Tibial nerve (tissue), 4 donors: ENCODE data around the gene FECH. TPM values are rescaled to one million over a fixed set of nuclear protein-coding genes. Genes with fewer than 3 reads are reported as not detected.
A peak's percentile ranks its signal among the peaks of the same experiment; 100 is the strongest.

Experiments used
- DNase-seq, 2 donors: peaks; one replicate each; pipeline ENCODE4 v3.0.0-alpha.2; 2019; ENCODE audit warnings: low spot score in 2 of 2
- H3K27ac ChIP-seq, 4 donors: fragments of 200-600 bp; sonication (generic) in 3 of 4; one replicate each; pipeline ENCODE4 v1.5.1; 2017 to 2019; ENCODE audit warnings: mild to moderate bottlenecking in 1 of 4
- H3K27me3 ChIP-seq, 2 donors: fragments of 200-600 bp; sonication (generic) in 1 of 2; one replicate each; pipeline versions ENCODE4 v1.5.1 to v1.6.0; 2017 to 2019
- H3K36me3 ChIP-seq, 3 donors: fragments of 200-600 bp; sonication (generic); one replicate each; pipeline ENCODE4 v1.5.1; 2018 to 2019
- H3K4me1 ChIP-seq, 4 donors: fragments of 200-600 bp; sonication (generic) in 3 of 4; one replicate each; pipeline ENCODE4 v1.5.1; 2017 to 2019
- H3K4me3 ChIP-seq, 4 donors: fragments of 200-600 bp; sonication (generic) in 3 of 4; one replicate each; pipeline ENCODE4 v1.5.1; 2017 to 2019; ENCODE audit warnings: mild to moderate bottlenecking in 1 of 4, moderate library complexity in 1 of 4
- H3K9me3 ChIP-seq, 4 donors: fragments of 200-600 bp; sonication (generic) in 3 of 4; one replicate each; pipeline ENCODE4 v1.5.1; 2017 to 2019
- CTCF ChIP-seq, 5 experiments: fragments of 200-600 bp in 3 of 5; fragments of 450-650 bp in 2 of 5; sonication (generic) in 3 of 5; IDR thresholded peaks; one replicate each; pipeline ENCODE4 v1.5.1; 2016 to 2019; ENCODE audit warnings: antibody characterized with exemption in 5 of 5, mild to moderate bottlenecking in 3 of 5, moderate library complexity in 2 of 5
- EP300 ChIP-seq, 2 donors: sonication (generic); formaldehyde crosslinking; IDR thresholded peaks; one replicate each; pipeline ENCODE4 v1.6.1; 2017; ENCODE audit warnings: antibody characterized with exemption in 2 of 2, mild to moderate bottlenecking in 1 of 2
- POLR2A ChIP-seq, 2 donors: fragments of 450-650 bp; IDR thresholded peaks; one replicate each; pipeline ENCODE4 v1.6.1; 2017; ENCODE audit warnings: antibody characterized with exemption in 2 of 2, mild to moderate bottlenecking in 2 of 2, moderate library complexity in 2 of 2
- WGBS, 2 donors: methylation state at CpG; one replicate each; pipeline ENCODE4 v1.1.5; 2018; 5-methylcytosine and 5-hydroxymethylcytosine counted together
- total RNA-seq, 4 donors: library from RNA; depleted of rRNA; stranded (reverse); fragments of >200 nt; gene quantifications; one replicate each; pipeline ENCODE4 v1.1.0, GENCODE V29; 2016

FECH gene
- total RNA-seq, 4 donors from 2014 or later = 16.3 to 42.4 (median 28.2) TPM

GRCh38 chr18:57630002-57630753 lies 43.7 kb upstream of the FECH start:
- peak; percentile 97 to 98 for DNase-seq
- Histone ChIP-seq H3K9me3 (no peaks in the 10 kb centered on the region), H3K27ac (peak overlapping the region; percentile 39 to 88 (median 78)), H3K4me3 (peak overlapping the region; percentile 34 to 77 (median 73)), H3K27me3 (no peaks in the 10 kb centered on the region), H3K4me1 (peaks cover 0 to 18% (median 11%) of the 10 kb centered on the region in 4 donors), H3K36me3 (no peaks in the 10 kb centered on the region)
- WGBS, 2 donors = 2 to 4% methylated on average over 34 to 52 of the region's 52 CpGs
- peak; percentile 74 to 93 for TF ChIP-seq EP300 (IDR thresholded peaks at IDR 0.05)
- TF ChIP-seq POLR2A (IDR thresholded peaks at IDR 0.05) = no peak
- TF ChIP-seq CTCF (IDR thresholded peaks at IDR 0.05) = peak; percentile 75 to 85 (median 84)

GRCh38 chr18:57629422-57629821 lies 42.9 kb upstream of the FECH start:
- DNase-seq = no peak
- H3K4me1 ChIP-seq = peaks cover 0 to 18% (median 11%) of the 10 kb centered on the region in 4 donors
- 90 to 91% methylated on average over 9 of the region's 9 CpGs for WGBS, 2 donors
- H3K27ac ChIP-seq = peak overlapping the region in 3 of 4 donors; percentile 39 to 79 (median 78)
- H3K9me3 ChIP-seq = no peaks in the 10 kb centered on the region
- no peaks in the 10 kb centered on the region for H3K36me3 ChIP-seq
- H3K4me3 ChIP-seq = peak overlapping the region; percentile 34 to 77 (median 73)
- TF ChIP-seq CTCF (IDR thresholded peaks at IDR 0.05) (no peak), EP300 (IDR thresholded peaks at IDR 0.05) (no peak), POLR2A (IDR thresholded peaks at IDR 0.05) (no peak)
- H3K27me3 ChIP-seq = no peaks in the 10 kb centered on the region

- WGBS, 2 donors = 76 to 79% methylated on average over 5 of the region's 5 CpGs
- H3K27ac ChIP-seq = no peak overlapping the region
- H3K36me3 ChIP-seq = no peaks in the 10 kb centered on the region
- DNase-seq = no peak
- no peaks in the 10 kb centered on the region for H3K27me3 ChIP-seq
- no peaks in the 10 kb centered on the region for H3K9me3 ChIP-seq
- no peak overlapping the region for H3K4me3 ChIP-seq
- TF ChIP-seq POLR2A (IDR thresholded peaks at IDR 0.05) = no peak
- no peak for TF ChIP-seq EP300 (IDR thresholded peaks at IDR 0.05)
- no peak for TF ChIP-seq CTCF (IDR thresholded peaks at IDR 0.05)
- peaks cover 0 to 21% (median 11%) of the 10 kb centered on the region in 4 donors for H3K4me1 ChIP-seq
These were observed 41.0 kb upstream of the FECH start for GRCh38 chr18:57627488-57627887.

- 71 to 72% methylated on average over 4 of the region's 4 CpGs for WGBS, 2 donors
- TF ChIP-seq CTCF (IDR thresholded peaks at IDR 0.05) (no peak), POLR2A (IDR thresholded peaks at IDR 0.05) (no peak), EP300 (IDR thresholded peaks at IDR 0.05) (no peak)
These were observed 38.5 kb upstream of the FECH start for GRCh38 chr18:57624988-57625387.

GRCh38 chr18:57621246-57621604 lies 34.7 kb upstream of the FECH start:
- Histone ChIP-seq H3K4me3 (peak overlapping the region; percentile 68 to 77 (median 75)), H3K9me3 (no peaks in the 10 kb centered on the region), H3K27ac (peak overlapping the region; percentile 69 to 86 (median 85)), H3K36me3 (peaks cover 0 to 21% (median 0%) of the 10 kb centered on the region in 3 donors), H3K27me3 (no peaks in the 10 kb centered on the region), H3K4me1 (peaks cover 0 to 26% (median 4%) of the 10 kb centered on the region in 4 donors)
- 1 to 2% methylated on average over 17 to 20 of the region's 20 CpGs for WGBS, 2 donors
- DNase-seq = no peak
- TF ChIP-seq POLR2A (IDR thresholded peaks at IDR 0.05) = no peak
- TF ChIP-seq EP300 (IDR thresholded peaks at IDR 0.05) = no peak
- no peak for TF ChIP-seq CTCF (IDR thresholded peaks at IDR 0.05)

More at GRCh38 chr18:57624988-57625387, 38.5 kb upstream of the FECH start:
- DNase-seq = no peak
- Histone ChIP-seq H3K4me1 (peaks cover 0 to 19% (median 6%) of the 10 kb centered on the region in 4 donors), H3K4me3 (no peak overlapping the region), H3K27me3 (no peaks in the 10 kb centered on the region), H3K27ac (no peak overlapping the region), H3K36me3 (no peaks in the 10 kb centered on the region), H3K9me3 (no peaks in the 10 kb centered on the region)
